Measurements from ENCODE around the gene ULK1. TPM values are rescaled to one million over a fixed set of nuclear protein-coding genes. Genes with fewer than 3 reads are reported as not detected.

ULK1 gene
- total RNA-seq, 1 experiment from 2014 or later = 72.1 TPM

DNA sequence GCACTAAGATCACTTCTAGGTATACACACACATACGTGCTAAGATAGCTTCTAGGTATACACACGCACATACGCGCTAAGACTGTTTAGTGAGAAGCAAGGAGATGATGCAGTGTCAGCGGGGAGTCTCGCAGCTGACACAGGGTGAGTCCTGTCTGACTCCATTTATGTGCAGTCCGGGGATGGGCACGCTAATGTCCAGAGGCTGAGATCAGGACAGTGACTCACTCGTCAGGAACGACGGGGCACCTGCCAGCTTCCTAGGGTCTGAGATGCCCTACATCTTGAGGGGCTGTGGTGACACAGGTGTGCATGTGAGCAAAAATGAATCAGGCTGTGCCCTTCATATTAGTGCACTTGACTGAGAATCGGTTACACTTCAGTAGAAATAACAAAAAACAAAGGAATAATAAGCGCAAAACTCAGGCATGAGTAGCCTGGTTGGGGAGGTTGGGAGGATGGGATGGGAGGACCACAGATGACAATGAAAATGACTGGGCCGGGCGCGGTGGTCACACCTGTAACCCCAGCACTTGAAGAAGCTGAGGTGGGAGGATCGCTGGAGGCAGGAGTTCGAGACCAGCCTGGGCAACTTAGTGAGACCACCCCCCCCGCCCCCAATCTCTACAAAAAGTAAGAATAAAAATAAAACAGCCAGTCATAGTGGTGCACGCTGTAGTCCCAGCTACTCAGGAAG, 29.1 kb upstream of the ULK1 start:
- CTCF ChIA-PET = interaction anchor here (0.5 to 0.7 kb wide), 2 partner anchors 63 to 67 kb away, joined by 3 to 8 read pairs; no protein-coding TSS in a partner anchor
- no peaks in the 10 kb centered on the region for H3K36me3 ChIP-seq (ENCODE audit: control insufficient read depth, insufficient read depth, low read length)
- H3K27me3 ChIP-seq (ENCODE audit: control insufficient read depth, insufficient read depth, low read length) = no peaks in the 10 kb centered on the region
- in situ Hi-C loops (cut with HindIII; ENCODE audit: low pct_unique_long_range_greater_than_20kb, low sequenced_read_pairs) = no loop called here
- H3K4me1 ChIP-seq (ENCODE audit: control insufficient read depth, insufficient read depth, low read length) = peaks cover 43% of the 10 kb centered on the region
- DNase-seq (ENCODE audit: low read depth, low spot score) (peak; percentile 91), ATAC-seq (peak; percentile 72)
- H3K27ac ChIP-seq (ENCODE audit: low read length) = peak overlapping the region; percentile 20; the same call in 1 of the 2 replicates
- BruUV-seq (replicated peaks) = no TSS peak
- intact Hi-C loops (cut with micrococcal nuclease; ENCODE audit: unreplicated experiment) = no loop called here
- POLR2A ChIA-PET = interaction anchor here (0.6 kb wide), 3 partner anchors 34 to 1559 kb away, joined by 3 read pairs; no protein-coding TSS in a partner anchor
- TF ChIP-seq SIN3A (IDR thresholded peaks at IDR 0.05; ENCODE audit: borderline replicate concordance, insufficient read depth, low read depth, low read length) (no peak), TCF7L2 (IDR thresholded peaks at IDR 0.05; ENCODE audit: low read depth, low read length) (no peak), POLR2AphosphoS5 (IDR thresholded peaks at IDR 0.05; ENCODE audit: low read depth, low read length) (no peak)
- TF ChIP-seq, protein P1, sequence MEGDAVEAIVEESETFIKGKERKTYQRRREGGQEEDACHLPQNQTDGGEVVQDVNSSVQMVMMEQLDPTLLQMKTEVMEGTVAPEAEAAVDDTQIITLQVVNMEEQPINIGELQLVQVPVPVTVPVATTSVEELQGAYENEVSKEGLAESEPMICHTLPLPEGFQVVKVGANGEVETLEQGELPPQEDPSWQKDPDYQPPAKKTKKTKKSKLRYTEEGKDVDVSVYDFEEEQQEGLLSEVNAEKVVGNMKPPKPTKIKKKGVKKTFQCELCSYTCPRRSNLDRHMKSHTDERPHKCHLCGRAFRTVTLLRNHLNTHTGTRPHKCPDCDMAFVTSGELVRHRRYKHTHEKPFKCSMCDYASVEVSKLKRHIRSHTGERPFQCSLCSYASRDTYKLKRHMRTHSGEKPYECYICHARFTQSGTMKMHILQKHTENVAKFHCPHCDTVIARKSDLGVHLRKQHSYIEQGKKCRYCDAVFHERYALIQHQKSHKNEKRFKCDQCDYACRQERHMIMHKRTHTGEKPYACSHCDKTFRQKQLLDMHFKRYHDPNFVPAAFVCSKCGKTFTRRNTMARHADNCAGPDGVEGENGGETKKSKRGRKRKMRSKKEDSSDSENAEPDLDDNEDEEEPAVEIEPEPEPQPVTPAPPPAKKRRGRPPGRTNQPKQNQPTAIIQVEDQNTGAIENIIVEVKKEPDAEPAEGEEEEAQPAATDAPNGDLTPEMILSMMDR (IDR thresholded peaks at IDR 0.05) = no peak
- TF ChIP-seq, protein P2, sequence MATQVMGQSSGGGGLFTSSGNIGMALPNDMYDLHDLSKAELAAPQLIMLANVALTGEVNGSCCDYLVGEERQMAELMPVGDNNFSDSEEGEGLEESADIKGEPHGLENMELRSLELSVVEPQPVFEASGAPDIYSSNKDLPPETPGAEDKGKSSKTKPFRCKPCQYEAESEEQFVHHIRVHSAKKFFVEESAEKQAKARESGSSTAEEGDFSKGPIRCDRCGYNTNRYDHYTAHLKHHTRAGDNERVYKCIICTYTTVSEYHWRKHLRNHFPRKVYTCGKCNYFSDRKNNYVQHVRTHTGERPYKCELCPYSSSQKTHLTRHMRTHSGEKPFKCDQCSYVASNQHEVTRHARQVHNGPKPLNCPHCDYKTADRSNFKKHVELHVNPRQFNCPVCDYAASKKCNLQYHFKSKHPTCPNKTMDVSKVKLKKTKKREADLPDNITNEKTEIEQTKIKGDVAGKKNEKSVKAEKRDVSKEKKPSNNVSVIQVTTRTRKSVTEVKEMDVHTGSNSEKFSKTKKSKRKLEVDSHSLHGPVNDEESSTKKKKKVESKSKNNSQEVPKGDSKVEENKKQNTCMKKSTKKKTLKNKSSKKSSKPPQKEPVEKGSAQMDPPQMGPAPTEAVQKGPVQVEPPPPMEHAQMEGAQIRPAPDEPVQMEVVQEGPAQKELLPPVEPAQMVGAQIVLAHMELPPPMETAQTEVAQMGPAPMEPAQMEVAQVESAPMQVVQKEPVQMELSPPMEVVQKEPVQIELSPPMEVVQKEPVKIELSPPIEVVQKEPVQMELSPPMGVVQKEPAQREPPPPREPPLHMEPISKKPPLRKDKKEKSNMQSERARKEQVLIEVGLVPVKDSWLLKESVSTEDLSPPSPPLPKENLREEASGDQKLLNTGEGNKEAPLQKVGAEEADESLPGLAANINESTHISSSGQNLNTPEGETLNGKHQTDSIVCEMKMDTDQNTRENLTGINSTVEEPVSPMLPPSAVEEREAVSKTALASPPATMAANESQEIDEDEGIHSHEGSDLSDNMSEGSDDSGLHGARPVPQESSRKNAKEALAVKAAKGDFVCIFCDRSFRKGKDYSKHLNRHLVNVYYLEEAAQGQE (IDR thresholded peaks at IDR 0.05; ENCODE audit: insufficient read depth in 1 of 2, low read depth in 2 of 2, low read length in 1 of 2) = no peak
- H3K9me3 ChIP-seq (ENCODE audit: control insufficient read depth, insufficient read depth, low read depth, low read length) = no peaks in the 10 kb centered on the region
- 0 out of 4 replicates have a peak overlapping the region, but pooled peaks of 1 of the 2 experiments have one; percentile 18 for H3K4me3 ChIP-seq (ENCODE audit: low read depth in 2 of 2, low read length in 2 of 2)

DNA sequence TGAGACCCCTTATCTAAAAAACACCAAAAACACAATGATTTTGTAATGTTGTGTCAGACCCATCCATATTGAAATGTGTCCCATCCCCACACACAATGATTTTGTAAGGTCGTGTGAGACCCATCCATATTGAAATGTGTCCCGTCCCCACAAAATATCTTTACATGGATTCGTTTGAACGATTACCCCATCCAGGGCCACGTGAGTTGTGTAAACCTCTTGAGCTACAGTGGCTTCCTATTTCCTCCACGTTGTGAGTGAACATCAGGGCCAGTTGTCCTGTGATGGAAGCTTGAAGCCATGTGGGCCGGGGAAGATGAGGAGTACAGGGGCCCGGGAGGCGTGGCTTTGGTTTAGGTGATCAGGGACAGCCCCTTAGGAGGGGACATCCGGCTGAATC, 27.0 kb upstream of the ULK1 start:
- TF ChIP-seq, protein P1 (IDR thresholded peaks at IDR 0.05) = no peak
- TF ChIP-seq, protein P2 (IDR thresholded peaks at IDR 0.05; ENCODE audit: insufficient read depth in 1 of 2, low read depth in 2 of 2, low read length in 1 of 2) = no peak
- TF ChIP-seq SIN3A (IDR thresholded peaks at IDR 0.05; ENCODE audit: borderline replicate concordance, insufficient read depth, low read depth, low read length) (no peak), POLR2AphosphoS5 (IDR thresholded peaks at IDR 0.05; ENCODE audit: low read depth, low read length) (no peak), TCF7L2 (IDR thresholded peaks at IDR 0.05; ENCODE audit: low read depth, low read length) (no peak)
- no peaks in the 10 kb centered on the region for H3K36me3 ChIP-seq (ENCODE audit: control insufficient read depth, insufficient read depth, low read length)
- H3K27ac ChIP-seq (ENCODE audit: low read length) = no peak overlapping the region
- no TSS peak for BruUV-seq (replicated peaks)
- CTCF ChIA-PET = no interaction called here
- intact Hi-C loops (cut with micrococcal nuclease; ENCODE audit: unreplicated experiment) = no loop called here
- H3K4me3 ChIP-seq (ENCODE audit: low read depth in 2 of 2, low read length in 2 of 2) = no peak overlapping the region
- in situ Hi-C loops (cut with HindIII; ENCODE audit: low pct_unique_long_range_greater_than_20kb, low sequenced_read_pairs) = no loop called here
- H3K27me3 ChIP-seq (ENCODE audit: control insufficient read depth, insufficient read depth, low read length) = no peaks in the 10 kb centered on the region
- POLR2A ChIA-PET = no interaction called here
- no peak for ATAC-seq
- no peak for DNase-seq (ENCODE audit: low read depth, low spot score)
- H3K9me3 ChIP-seq (ENCODE audit: control insufficient read depth, insufficient read depth, low read depth, low read length) = no peaks in the 10 kb centered on the region
- peaks cover 38% of the 10 kb centered on the region for H3K4me1 ChIP-seq (ENCODE audit: control insufficient read depth, insufficient read depth, low read length)

Data from Panc1 (cell line).